ENCODE measurements around the gene GNAS.
A peak's percentile ranks its signal among the peaks of the same experiment; 100 is the strongest.

GNAS gene

DNA sequence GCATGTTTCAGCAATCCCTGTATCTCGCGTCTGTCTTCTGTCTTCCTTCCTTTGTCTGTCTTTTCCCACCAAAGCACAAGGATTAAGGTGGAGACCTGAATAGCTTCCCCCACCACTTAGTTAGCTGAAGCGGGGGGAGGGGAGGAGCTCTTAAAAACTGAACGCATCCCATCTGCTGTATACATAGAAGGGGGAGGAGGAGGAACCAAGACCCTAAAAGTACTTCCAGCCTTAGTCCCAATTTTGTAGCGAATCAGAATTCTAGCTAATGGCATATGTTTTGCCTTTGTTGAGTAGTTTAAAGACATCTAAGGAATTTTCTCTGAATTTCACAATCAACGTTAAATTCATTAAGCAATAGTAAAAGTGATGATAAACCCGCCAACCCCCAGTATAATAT, 47.9 kb downstream of the GNAS start:
- DNase-seq, result no peak

DNA sequence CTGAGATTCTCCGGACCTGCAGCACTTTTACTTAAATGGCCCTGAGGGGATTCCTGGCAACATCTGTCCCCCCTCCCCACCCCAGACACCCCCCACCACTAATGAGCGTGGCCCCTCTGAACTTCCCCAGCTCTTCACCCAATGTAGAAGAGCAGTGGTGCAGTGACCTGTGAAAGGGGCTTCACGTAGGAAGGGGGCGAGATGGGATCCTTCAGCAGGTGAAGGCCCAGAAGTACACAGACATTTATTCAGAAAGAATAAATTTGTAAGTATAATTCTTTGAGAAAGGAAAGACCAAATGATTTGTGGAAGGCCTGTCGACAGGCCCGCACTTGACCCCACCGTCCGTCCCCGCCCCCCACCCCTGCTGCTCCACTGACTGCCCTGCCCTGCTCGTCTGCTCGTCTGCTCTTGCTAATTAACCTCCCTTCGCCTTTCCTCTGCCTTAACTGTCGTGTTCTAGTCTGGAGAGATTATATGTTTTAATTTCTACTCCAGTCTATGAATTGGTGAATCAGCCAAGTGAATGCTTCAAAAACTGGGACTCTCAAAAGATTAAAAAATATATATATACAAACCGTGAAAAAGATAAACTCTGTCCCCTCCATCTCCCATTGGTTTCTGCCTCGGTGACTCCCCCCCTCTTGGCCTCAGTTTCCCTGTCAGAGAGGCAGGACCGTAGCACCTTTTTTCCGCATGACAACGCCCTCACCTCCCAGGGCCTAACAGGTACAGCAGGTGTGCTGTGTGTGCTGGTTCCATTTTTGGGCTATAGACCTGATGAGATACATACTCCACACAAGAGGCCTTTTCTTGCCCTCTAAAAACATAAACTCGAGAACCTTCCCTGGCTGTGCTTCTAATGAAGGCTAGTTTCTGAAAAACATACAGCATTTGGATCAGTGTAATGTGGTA, 49.2 kb downstream of the GNAS start:
- DNase-seq, result no peak

DNA sequence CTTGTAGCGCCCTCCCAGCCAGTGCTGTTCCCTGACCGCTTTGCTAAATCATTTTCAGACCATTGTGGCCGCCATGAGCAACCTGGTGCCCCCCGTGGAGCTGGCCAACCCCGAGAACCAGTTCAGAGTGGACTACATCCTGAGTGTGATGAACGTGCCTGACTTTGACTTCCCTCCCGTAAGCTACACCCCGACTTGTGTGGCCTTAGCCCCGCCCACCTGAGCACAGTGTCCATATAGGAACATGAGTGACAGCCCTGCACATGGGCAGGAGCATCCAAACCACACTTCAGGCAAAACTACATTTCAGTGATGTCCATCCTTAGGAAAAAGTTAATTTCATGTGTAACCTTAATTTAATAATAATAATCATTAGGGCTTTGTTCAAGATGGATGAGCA, 51.1 kb downstream of the GNAS start:
- no peak for DNase-seq

DNA sequence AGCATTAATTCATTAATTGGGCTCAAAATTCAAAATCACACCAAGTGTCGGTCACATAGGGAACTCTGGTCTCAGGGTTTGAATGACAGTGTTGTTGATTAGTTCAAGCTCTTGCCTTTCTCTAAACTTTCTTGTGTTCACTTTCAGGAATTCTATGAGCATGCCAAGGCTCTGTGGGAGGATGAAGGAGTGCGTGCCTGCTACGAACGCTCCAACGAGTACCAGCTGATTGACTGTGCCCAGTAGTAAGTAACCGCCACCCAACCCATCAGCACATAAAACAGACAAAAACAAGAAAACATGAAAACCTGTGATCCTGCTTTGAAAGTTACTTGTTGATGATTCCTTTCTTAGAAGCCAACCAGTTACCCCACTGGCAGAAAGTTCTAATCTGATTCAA, 52.7 kb downstream of the GNAS start:
- DNase-seq, result no peak

DNA sequence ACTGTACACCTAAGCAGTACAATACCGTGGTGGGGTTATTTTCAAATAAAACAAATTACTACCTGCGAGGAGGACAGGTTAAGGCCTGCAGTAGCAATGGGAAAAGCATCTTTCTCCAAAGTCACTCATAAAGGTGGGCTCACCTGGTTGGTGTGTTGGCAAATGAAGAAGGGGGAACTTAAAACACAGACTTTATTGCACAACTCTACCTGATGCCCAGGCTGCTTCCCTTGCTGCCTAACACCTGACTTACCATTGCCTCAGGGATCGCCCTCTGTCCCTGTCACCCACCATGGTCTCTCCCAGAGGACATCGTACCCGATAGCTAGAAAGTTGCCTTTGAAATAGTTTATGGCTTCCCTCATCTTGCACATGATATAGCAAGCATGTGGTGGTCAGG, 53.6 kb downstream of the GNAS start:
- DNase-seq, result no peak

DNA sequence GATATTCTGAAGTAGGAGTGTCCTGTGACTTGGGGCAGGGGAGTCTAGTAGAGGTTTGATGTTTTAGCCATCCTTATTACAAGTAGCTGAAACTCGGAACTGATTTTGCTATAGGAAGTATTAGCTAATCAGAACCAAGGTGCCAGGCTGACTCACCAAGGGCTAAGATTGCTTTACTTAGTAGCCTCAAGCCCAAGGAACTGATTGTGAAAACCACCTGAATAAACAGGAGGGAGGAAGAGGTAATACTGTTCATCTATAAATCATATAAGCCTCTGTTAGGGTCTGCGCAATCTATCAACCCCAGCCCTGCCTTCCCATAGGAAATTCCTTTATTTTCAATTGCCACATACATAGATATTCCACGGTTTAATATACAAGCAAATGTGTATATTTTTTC, 54.4 kb downstream of the GNAS start:
- DNase-seq, result no peak

DNA sequence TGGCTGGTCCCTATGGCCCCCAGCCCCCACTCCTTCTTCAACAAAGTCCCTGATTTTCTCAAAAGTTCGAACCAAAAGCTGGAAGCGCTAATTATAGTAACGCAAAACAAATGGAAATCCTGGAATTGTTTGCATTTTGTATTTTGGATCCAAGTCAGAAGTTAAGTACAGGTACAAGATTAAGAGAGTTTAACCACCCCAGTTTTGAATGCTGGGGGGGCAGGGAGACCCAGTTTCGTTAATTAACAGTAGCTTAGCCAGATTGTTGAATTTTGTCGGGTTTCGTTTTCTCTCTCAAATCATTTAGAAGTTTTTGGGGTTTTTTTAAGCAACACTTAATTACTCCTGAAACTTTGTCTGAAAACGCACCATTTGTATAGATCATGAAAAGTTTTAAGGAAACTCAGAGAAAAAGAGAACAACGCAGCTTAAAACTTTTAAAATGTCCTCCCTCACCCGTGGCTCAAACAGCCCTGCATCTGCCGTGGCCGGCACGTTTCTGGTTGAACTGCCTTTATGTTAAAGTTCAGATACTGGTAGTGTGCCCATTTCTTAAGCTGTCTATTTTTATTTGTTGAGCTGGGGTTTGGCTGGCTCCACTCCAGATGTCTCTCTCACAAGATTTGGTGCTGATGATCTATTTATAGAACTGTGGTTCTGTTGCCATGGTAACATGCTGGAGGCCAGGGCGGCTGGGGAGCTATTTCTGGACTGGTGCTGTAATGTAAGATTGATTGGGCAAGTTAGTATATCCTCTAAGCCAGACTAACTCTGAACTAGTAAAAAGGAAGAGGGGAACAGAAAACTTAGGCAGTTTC, 55.0 kb downstream of the GNAS start:
- peak; percentile 55 for DNase-seq

DNA sequence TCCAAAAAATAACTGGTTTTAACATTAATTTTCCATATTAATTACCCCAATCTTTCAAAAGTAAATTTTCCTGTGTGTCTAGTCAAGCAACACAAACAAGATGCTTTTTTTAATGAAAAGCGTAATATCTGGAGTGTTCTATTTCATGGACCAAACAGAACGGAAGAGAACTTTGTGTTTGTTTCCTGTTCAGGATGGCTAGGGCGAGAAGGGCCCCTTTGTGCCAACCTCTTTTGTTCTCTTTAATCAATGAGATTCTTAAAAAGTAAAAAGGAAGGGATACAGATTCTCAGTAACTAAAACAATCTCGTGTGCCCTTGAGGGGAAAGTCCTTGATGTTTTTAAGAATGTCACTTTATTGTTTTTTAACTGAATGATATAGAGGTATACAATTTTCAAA, 55.7 kb downstream of the GNAS start:
- no peak for DNase-seq

DNA sequence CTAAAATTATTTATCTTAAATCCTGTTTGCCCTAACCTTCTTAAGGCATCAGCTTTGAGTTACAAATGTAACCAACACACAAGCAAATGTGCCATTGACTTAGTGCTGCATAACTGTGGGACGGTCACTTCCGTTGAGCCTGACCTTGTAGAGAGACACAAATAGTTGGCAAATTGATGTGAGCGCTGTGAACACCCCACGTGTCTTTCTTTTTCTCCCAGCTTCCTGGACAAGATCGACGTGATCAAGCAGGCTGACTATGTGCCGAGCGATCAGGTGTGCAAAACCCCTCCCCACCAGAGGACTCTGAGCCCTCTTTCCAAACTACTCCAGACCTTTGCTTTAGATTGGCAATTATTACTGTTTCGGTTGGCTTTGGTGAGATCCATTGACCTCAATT, 56.4 kb downstream of the GNAS start:
- no peak for DNase-seq

DNA sequence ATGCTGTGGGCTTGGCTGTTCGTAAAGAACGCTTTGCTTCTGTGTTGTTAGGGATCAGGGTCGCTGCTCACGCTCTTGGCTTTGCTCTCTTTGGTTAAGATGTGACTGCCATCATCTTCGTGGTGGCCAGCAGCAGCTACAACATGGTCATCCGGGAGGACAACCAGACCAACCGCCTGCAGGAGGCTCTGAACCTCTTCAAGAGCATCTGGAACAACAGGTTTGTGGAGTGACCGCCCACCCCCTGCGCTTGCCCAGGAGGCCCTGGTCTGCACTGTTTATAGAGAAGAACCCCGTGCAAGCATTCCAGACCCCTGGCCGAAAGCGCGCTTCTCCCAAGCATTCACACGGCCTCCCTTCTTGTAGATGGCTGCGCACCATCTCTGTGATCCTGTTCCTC, 57.1 kb downstream of the GNAS start:
- no peak for DNase-seq

DNA sequence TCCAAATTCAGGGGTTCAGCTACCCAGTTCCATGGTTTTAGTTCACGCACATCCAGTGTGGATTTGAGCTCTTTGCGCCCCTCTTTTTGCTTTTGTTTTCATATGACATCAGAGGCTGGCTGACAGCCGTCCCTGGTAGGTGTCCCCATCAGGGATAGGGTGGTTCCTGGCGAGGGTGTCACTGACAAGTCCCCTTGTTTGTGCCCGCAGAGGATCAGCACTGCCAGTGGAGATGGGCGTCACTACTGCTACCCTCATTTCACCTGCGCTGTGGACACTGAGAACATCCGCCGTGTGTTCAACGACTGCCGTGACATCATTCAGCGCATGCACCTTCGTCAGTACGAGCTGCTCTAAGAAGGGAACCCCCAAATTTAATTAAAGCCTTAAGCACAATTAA, 58.0 kb downstream of the GNAS start:
- no peak for DNase-seq

DNA sequence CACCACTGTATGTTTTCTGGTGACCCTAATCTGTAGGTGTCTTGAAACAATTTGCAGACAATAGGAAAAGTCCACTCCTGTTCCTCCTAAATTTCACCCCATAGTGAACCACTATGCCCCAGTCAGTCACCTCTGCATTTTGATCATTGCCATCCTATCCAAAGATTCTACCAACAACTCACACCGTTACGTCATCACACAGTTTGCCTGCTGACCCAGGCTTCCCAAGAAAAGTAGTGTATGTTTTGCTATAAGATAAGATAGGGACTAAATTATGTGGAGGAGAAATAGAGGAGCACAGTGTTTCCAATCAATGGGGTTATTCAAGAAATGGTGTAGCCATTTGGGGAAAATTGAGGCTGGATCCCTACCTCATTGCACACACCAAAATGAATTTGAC, 58.8 kb downstream of the GNAS start:
- no peak for DNase-seq

DNA sequence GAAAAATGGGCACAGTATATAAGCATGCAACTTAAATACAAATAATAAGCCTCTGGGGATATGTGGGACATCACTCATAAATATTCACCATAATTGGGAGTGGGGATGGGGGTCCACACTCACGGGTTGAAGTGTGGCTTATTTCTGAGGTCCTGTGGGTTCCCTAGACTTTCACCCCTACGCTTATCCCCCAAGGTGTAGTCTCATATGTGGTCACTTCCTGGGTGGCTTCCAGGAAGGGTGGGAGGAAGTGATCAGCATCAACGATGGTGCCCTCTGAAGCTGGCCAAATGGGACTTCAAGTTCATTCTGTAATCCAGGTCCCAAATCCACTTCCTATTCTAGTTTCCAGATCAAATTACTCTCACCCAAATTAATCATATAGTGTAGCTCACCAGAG, 59.5 kb downstream of the GNAS start:
- DNase-seq, result no peak

DNA sequence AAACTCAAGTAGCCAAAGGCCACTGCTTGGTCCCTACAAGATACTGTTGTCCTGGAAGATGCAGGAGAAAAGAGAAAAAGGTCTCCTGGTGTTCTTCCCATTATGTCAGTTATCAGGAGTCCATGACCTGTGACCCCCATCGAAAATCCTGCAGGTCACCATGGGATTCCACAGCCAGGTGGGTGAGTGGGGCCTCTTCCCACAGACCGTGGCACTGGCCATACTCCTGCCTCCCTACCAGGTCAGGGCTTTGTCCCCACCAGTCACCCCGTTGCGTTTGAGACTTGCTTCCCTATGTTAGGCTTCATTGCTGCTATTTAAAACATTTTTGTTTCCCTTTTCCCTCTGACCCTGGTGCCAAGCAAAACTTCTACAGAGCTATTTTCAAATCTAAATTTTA, 60.6 kb downstream of the GNAS start:
- no peak for DNase-seq

DNA sequence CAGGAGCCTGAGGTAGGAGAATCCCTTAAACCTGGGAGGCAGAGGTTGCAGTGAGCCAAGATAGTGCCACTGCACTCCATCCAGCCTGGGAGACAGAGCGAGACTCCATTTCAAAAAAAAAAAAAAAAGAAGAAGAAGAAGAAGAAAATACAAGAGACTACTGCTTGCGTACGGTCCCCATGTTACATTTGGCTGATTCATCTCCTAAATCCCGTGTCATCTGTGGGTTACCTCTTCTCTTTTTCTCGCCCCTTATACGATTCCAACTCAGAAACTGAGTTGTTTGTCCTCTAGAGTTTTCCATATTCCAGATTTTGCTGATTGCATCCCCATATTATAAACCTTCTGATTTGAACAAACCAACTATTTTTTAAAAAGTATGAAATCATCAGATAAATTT, 66.1 kb downstream of the GNAS start:
- DNase-seq, result no peak

DNA sequence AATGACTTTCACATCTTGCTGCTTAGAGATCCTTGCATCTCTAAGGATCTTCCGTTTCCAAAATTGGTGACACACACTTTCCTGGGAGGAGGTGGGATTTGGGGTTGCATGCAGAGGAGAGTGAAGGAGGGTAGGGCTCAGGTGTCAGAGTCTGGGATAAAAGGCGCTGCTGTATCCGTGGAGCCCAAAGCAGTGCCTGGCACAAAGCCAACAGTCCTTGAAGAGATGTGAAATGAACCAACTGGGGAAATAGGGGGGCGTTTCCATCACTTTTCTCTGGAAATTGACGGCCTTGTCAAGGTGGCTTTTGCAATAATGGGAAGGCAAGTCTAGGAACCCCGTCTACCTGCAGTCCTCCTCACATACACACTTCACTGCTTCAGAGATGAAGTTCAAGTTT, 69.0 kb downstream of the GNAS start:
- DNase-seq, result no peak

DNA sequence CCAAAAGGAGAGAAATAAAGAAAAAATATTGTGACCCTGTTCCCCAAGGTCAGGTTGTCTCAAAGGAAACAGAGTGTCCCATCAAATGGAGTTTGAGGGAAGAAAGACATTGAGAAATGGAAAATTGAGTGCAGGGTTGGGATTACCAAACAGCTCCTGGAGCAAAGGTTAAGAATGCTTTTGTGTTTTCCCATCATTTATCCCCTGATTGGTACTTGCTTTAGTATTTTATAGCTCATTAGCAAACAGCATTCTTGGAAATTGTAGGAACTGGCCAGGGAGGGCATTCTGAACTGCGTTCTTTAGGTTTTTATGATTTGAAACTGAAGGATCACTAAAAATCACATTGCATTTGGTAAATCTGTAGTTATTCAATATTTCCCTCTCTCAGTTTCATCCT, 69.5 kb downstream of the GNAS start:
- DNase-seq, result no peak

DNA sequence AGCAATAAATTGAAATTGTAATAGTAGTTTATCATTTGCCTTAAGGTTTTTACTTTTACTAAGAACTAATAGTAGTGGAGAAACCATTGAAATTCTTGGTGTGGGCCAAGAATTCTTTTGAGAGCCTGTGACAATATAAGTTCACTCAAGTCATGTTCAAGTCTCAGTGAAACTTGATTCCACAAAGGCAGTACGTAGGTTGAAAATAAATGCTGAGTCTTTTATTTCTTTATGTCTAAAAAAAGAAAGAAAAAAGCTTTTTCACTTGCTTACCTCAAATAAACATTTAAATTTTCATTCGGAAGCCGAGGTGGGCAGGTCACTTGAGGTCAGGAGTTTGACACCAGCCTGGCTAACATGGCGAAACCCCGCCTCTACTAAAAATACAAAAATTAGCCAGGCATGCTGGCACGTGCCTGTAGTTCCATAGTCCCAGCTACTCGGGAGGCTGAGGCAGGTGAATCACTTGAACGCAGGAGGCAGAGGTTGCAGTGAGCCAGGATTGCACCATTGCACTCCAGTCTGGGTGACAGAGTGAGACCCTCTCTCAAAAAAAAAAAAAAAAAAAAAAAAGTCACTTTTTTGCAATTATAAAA, 70.7 kb downstream of the GNAS start:
- no peak for DNase-seq

DNA sequence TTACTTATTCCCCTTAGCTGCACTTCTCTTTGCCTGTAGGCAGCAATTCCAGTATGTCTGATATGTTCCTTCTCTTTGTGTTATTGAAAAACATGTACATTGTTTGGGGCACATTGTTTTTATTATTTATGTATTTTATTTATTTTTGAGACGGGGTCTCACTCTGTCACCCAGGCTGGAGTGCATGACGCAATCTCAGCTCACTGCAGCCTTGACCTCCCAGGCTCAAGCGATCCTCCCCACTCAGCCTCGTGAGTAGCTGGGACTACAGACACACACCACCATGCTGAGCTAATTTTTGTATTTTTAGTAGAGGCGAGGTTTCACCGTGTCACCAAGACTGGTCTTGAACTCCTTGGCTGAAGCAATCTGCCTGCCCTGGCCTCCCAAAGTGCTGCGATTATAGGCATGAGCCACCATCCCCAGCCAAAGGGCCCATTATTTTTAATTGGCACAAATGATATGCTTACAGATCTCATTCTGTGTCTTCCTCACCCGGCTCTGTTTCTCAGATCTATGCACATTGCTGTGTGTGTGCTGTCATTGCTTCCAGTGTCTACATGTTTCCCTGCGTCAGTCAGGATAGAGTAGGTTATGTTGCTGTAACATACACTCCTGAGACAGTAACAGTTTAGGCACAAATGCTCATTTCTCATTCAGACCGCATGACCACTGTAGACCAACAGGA, 74.4 kb downstream of the GNAS start:
- no peak for DNase-seq

DNA sequence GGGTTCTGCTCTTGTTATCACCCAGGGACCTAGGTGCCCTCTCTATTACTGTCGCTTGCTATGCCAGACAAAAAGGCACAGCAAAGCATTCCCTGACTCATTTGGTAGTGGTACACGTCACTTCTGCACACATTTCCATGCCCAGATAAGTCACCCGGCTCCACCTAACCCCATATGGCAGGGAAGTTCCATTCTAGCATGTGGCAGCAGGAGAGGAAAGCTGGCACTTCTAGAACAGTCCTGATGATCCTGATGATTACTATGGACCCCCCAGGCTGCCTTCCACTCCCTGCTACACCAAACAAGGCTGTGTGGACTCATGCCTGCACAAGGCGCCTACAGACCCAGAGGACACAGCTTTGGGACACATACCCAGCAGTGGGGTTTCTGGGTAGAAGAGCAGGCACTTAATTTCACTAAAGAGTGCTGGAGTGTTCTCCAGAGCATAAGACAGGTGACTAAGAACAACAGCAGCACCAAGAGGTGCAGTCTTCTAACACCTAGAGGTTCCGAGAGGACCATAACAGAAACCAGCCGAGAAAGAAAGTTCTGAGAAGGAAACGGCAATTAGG, 75.1 kb downstream of the GNAS start:
- DNase-seq, result no peak

DNA sequence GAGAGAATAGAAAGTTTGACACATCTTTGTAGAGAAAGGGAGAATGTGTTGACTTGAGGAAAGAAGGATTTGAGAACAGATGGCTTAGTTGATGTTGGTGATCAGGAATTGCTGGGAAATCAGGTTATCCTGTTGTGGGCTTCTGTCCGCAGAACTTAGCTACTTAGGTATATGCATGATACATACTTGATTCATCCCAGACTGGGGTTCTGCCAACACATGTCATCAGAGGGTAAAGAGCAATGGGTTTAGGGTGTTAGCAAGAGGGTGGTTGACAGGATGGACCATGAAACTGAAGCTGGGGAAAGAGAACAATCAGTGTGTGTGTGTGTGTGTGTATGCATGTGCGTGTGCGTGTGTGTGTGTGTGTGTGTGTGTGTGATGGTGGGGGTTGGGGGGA, 78.0 kb downstream of the GNAS start:
- no peak for DNase-seq

DNA sequence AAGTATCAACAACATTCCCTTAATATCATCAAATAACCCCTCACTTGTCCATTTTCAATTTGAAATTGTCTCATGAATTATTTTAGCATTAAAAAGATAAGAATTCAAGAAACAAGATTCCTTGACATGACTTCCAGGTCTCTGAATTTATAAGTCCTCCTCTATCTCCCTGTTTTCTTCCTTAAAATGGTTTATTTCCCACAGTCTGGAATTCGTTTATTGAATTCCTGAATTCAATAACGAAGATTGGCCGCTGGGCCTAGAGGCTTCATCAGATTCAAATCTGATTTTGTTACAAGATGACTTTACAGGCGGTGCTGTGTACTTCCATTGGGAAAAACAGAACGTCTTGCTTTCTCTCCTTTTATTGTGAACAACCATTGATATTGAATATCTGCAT, 79.7 kb downstream of the GNAS start:
- DNase-seq, result no peak

DNA sequence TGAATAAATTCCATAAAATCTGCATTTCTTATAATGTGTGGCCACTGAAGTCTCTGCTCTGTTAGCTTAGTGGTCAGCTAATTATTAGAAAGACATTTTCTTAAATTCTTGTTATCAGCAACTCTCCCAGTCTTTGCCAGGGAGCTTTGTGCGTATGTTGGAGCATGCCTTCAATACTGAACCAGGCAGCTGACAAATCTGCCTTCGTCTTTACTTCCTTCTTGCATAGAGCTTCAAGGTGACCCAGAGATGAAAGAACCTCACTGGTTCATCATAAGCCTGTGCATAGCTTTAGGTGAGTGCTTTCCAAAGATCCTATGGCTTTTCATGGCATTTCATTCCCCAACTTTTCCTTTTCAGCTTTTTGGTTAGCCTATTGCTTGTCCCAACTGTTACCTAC, 85.6 kb downstream of the GNAS start:
- DNase-seq, result no peak

All from stimulated activated CD4-positive, alpha-beta T cell treated with anti-CD3 and anti-CD28 coated beads, Interleukin-4, amount 100 ng/mL, for 24 hours (primary cell).